H1 (cell line): ENCODE data around the gene LRP3. TPM values are rescaled to one million over a fixed set of nuclear protein-coding genes. Genes with fewer than 3 reads are reported as not detected.

Source experiments
- polyA plus RNA-seq, 7 experiments: library from polyadenylated mRNA; depleted of rRNA in 3 of 7; stranded (reverse) in 5 of 7; unstranded in 2 of 7; fragments of >200 nt in 5 of 7; fragments of 200-250 nt in 2 of 7; gene quantifications; 1 replicate in 5 of 7; 2 replicates in 1 of 7; 4 replicates in 1 of 7; pipeline versions ENCODE4 v1.2.1 to v1.2.3, GENCODE V29; 2011 to 2013; ENCODE audit warnings: missing spikeins in 2 of 7, mixed read lengths in 2 of 7
- total RNA-seq: library from RNA; stranded (reverse); fragmentation: NEBNext Ultra II Directional; extraction: Animal tissue kit (Norgen Biotek cat#: 25700); gene quantifications from 2 replicates; pipeline ENCODE4 v1.2.1, GENCODE V29; 2021
- TF ChIP-seq, protein P1 (sequence below): fragments of 300-600 bp; sonication (generic); IDR thresholded peaks from 2 replicates; pipeline ENCODE4 v1.7.1; 2012; ENCODE audit warnings: low read length, moderate library complexity, mild to moderate bottlenecking, inconsistent platforms; ENCODE audit not compliant: insufficient replicate concordance
- TF ChIP-seq, protein P2 (sequence below): IDR thresholded peaks from 2 replicates; pipeline ENCODE4 v1.6.1; 2012; ENCODE audit warnings: inconsistent platforms

Gene LRP3
- total and polyA plus RNA-seq, 2 of the 8 experiments (the other 6 are each of a cell fraction or from before 2014, with no cell fraction given) = 30.3 to 33.7 TPM

DNA sequence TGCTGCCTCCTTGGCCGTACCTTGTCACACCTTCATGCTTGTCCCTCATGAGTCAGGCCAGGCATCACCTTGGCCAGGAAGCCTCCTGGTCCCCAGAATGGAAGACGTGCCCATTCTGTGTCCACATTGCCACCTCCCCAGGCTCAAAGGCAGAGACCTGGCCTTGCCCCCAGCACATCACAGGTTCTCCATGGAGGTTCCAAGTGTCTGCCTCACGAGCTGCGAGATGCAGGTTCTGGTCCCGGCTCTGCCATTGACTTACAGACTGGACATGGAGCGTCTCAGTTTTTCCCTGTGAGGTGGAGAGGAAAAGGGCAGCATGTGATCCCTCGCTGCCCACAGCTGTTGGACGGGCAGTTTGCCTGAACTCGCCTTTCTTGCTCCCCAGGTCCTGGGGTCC lies 40.6 kb downstream of the LRP3 start (continued):
- TF ChIP-seq, protein P1, sequence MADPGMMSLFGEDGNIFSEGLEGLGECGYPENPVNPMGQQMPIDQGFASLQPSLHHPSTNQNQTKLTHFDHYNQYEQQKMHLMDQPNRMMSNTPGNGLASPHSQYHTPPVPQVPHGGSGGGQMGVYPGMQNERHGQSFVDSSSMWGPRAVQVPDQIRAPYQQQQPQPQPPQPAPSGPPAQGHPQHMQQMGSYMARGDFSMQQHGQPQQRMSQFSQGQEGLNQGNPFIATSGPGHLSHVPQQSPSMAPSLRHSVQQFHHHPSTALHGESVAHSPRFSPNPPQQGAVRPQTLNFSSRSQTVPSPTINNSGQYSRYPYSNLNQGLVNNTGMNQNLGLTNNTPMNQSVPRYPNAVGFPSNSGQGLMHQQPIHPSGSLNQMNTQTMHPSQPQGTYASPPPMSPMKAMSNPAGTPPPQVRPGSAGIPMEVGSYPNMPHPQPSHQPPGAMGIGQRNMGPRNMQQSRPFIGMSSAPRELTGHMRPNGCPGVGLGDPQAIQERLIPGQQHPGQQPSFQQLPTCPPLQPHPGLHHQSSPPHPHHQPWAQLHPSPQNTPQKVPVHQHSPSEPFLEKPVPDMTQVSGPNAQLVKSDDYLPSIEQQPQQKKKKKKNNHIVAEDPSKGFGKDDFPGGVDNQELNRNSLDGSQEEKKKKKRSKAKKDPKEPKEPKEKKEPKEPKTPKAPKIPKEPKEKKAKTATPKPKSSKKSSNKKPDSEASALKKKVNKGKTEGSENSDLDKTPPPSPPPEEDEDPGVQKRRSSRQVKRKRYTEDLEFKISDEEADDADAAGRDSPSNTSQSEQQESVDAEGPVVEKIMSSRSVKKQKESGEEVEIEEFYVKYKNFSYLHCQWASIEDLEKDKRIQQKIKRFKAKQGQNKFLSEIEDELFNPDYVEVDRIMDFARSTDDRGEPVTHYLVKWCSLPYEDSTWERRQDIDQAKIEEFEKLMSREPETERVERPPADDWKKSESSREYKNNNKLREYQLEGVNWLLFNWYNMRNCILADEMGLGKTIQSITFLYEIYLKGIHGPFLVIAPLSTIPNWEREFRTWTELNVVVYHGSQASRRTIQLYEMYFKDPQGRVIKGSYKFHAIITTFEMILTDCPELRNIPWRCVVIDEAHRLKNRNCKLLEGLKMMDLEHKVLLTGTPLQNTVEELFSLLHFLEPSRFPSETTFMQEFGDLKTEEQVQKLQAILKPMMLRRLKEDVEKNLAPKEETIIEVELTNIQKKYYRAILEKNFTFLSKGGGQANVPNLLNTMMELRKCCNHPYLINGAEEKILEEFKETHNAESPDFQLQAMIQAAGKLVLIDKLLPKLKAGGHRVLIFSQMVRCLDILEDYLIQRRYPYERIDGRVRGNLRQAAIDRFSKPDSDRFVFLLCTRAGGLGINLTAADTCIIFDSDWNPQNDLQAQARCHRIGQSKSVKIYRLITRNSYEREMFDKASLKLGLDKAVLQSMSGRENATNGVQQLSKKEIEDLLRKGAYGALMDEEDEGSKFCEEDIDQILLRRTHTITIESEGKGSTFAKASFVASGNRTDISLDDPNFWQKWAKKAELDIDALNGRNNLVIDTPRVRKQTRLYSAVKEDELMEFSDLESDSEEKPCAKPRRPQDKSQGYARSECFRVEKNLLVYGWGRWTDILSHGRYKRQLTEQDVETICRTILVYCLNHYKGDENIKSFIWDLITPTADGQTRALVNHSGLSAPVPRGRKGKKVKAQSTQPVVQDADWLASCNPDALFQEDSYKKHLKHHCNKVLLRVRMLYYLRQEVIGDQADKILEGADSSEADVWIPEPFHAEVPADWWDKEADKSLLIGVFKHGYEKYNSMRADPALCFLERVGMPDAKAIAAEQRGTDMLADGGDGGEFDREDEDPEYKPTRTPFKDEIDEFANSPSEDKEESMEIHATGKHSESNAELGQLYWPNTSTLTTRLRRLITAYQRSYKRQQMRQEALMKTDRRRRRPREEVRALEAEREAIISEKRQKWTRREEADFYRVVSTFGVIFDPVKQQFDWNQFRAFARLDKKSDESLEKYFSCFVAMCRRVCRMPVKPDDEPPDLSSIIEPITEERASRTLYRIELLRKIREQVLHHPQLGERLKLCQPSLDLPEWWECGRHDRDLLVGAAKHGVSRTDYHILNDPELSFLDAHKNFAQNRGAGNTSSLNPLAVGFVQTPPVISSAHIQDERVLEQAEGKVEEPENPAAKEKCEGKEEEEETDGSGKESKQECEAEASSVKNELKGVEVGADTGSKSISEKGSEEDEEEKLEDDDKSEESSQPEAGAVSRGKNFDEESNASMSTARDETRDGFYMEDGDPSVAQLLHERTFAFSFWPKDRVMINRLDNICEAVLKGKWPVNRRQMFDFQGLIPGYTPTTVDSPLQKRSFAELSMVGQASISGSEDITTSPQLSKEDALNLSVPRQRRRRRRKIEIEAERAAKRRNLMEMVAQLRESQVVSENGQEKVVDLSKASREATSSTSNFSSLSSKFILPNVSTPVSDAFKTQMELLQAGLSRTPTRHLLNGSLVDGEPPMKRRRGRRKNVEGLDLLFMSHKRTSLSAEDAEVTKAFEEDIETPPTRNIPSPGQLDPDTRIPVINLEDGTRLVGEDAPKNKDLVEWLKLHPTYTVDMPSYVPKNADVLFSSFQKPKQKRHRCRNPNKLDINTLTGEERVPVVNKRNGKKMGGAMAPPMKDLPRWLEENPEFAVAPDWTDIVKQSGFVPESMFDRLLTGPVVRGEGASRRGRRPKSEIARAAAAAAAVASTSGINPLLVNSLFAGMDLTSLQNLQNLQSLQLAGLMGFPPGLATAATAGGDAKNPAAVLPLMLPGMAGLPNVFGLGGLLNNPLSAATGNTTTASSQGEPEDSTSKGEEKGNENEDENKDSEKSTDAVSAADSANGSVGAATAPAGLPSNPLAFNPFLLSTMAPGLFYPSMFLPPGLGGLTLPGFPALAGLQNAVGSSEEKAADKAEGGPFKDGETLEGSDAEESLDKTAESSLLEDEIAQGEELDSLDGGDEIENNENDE = no peak
- TF ChIP-seq, protein P2, sequence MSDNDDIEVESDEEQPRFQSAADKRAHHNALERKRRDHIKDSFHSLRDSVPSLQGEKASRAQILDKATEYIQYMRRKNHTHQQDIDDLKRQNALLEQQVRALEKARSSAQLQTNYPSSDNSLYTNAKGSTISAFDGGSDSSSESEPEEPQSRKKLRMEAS = no peak
